B cell (primary cell): ENCODE results near the gene KLHL18.

Experiments
- CTCF ChIP-seq: fragments of 200-600 bp; IDR thresholded peaks from one replicate; pipeline ENCODE4 v1.8.0; 2022; ENCODE audit warnings: antibody characterized with exemption, mild to moderate bottlenecking
- EZH2 ChIP-seq: IDR thresholded peaks from 2 replicates; pipeline ENCODE4 v1.6.1; 2012; ENCODE audit warnings: borderline replicate concordance, low read depth, mild to moderate bottlenecking, moderate library complexity, low read length; ENCODE audit not compliant: insufficient read depth, poor library complexity, severe bottlenecking

- no peak for TF ChIP-seq CTCF
- no peak for TF ChIP-seq EZH2
These were observed 98.8 kb downstream of the KLHL18 start for GRCh38 chr3:47381317-47382157.
